Lower leg skin (tissue), 3 donors: ENCODE data around the gene STIM1.

Experiments used
- POLR2A ChIP-seq, 2 donors: fragments of 450-650 bp; IDR thresholded peaks; one replicate each; pipeline ENCODE4 v1.6.1; 2016 to 2017; ENCODE audit warnings: antibody characterized with exemption in 2 of 2, mild to moderate bottlenecking in 1 of 2, moderate library complexity in 1 of 2
- TF ChIP-seq, protein P1 (sequence below), 3 donors: fragments of 450-650 bp; IDR thresholded peaks; one replicate each; pipeline ENCODE4 v1.5.1; 2016; ENCODE audit warnings: antibody characterized with exemption in 3 of 3, mild to moderate bottlenecking in 3 of 3, moderate library complexity in 2 of 3

DNA sequence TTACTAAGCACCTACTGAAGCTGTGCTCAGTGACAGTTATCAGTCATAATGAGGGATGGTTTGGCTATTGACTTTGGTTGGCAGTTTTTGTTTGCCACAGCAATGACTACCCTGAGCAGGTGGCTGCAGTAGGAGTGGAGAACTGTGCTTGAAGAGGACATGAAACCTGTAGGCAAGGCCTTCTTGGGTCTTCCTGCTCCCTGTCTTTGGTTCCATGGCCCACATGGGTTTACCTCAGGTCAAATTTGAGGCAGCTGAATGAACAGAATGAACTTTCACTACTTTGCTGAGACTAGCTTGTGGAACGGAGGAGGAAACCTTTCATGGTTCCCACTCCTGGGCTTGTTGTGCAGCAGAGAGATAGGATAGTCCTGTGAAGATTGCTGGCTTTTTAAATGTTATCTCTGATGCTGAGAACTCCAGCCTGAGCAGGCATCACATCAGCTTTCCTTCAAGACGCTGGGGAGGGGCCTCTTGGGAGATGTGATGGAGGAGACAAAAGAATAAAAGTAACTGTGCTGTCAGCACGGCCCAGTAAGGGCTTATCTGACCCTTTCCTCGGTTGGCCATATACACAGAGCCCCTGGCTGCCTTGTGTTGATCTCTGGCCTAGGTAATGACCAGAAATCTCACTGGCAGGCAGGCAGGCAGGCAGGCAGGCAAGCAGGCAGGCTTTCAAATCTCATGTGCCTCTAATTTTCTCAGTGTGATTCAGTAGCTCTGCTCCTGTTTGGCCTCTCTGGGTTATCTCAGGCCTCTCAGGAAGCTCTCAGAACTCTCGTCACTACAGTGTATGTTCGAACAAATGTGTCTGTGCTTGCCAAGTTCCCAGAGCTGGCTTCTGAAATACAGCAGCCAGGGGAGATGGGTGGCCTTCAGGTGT lies 12.0 kb downstream of the STIM1 start:
- no peak for TF ChIP-seq POLR2A (IDR thresholded peaks at IDR 0.05)
- TF ChIP-seq, protein P1, sequence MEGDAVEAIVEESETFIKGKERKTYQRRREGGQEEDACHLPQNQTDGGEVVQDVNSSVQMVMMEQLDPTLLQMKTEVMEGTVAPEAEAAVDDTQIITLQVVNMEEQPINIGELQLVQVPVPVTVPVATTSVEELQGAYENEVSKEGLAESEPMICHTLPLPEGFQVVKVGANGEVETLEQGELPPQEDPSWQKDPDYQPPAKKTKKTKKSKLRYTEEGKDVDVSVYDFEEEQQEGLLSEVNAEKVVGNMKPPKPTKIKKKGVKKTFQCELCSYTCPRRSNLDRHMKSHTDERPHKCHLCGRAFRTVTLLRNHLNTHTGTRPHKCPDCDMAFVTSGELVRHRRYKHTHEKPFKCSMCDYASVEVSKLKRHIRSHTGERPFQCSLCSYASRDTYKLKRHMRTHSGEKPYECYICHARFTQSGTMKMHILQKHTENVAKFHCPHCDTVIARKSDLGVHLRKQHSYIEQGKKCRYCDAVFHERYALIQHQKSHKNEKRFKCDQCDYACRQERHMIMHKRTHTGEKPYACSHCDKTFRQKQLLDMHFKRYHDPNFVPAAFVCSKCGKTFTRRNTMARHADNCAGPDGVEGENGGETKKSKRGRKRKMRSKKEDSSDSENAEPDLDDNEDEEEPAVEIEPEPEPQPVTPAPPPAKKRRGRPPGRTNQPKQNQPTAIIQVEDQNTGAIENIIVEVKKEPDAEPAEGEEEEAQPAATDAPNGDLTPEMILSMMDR (IDR thresholded peaks at IDR 0.05) = no peak
